GM12878 (cell line): ENCODE measurements around the gene CLASP1. TPM values are rescaled to one million over a fixed set of nuclear protein-coding genes. Genes with fewer than 3 reads are reported as not detected.

Experiments used
- ATAC-seq: fragments of 200-7000 bp; cut with Tn5 transposase; 3 replicates; pipeline ENCODE4 v1.9.1; 2020; ENCODE audit warnings: mild to moderate bottlenecking, moderate library complexity
- BruUV-seq: library from RNA; stranded (reverse); fragments of 400-500 nt; replicated peaks from 2 replicates; lab custom pipeline; 2021; lab: Mats Ljungman, UMichigan
- CTCF ChIA-PET: fragments of 300-600 bp; sonication (Branson Sonifier 250); formaldehyde crosslinking; extraction: SDS; loops from one replicate; lab custom pipeline; 2021; ENCODE audit warnings: inconsistent platforms; lab: Yijun Ruan, JAX
- POLR2A ChIA-PET: fragments of 350-600 bp; formaldehyde crosslinking; extraction: SDS; loops from one replicate; lab custom pipeline; 2021; ENCODE audit warnings: inconsistent platforms; lab: Charles Lee
- RAD21 ChIA-PET: fragments of 300-600 bp; sonication (Branson Sonifier 250); formaldehyde crosslinking; loops from one replicate; lab custom pipeline; 2023; ENCODE audit warnings: antibody characterized with exemption; ENCODE audit not compliant: unreplicated experiment; lab: Charles Lee
- SMC1A ChIA-PET: fragments of 300-600 bp; sonication (Branson Sonifier 250); formaldehyde crosslinking; loops from one replicate; lab custom pipeline; 2023; ENCODE audit not compliant: unreplicated experiment, uncharacterized antibody; lab: Charles Lee
- DNase-seq: peaks from one replicate; pipeline ENCODE4 v3.0.0-alpha.2; 2011; ENCODE audit warnings: low read depth, low spot score
- FAIRE-seq: peaks from 3 replicates; lab custom pipeline; 2011; peaks lifted over from hg19 to GRCh38; lab: Jason Lieb, UNC
- H2AFZ ChIP-seq: 2 replicates; pipeline ENCODE4 v1.6.0; 2011; ENCODE audit warnings: low read depth, low read length, control low read depth; ENCODE audit not compliant: control insufficient read depth
- H3K27ac ChIP-seq: 2 replicates; pipeline ENCODE4 v1.5.1; 2011; ENCODE audit warnings: control low read depth; ENCODE audit not compliant: control insufficient read depth, insufficient read depth
- H3K27me3 ChIP-seq, 2 experiments: replicated peaks in 1 of 2; 2 replicates each; pipeline versions ENCODE4 v1.6.0 to v1.6.1; 2011; ENCODE audit warnings: low read length in 1 of 2; ENCODE audit not compliant: control insufficient read depth in 2 of 2, insufficient read depth in 2 of 2
- H3K36me3 ChIP-seq, 2 experiments: 2 replicates each; pipeline ENCODE4 v1.5.1; 2011; ENCODE audit warnings: low read length in 1 of 2; ENCODE audit not compliant: control insufficient read depth in 2 of 2, insufficient read depth in 2 of 2
- H3K4me1 ChIP-seq: 2 replicates; pipeline ENCODE4 v1.6.1; 2011; ENCODE audit warnings: mild to moderate bottlenecking, low read length, moderate library complexity, mixed read lengths; ENCODE audit not compliant: control insufficient read depth, insufficient read depth
- H3K4me2 ChIP-seq: 2 replicates; pipeline ENCODE4 v1.6.0; 2011; ENCODE audit warnings: control low read depth; ENCODE audit not compliant: control insufficient read depth, insufficient read depth
- H3K4me3 ChIP-seq: fragments of 200-600 bp; sonication (generic); 2 replicates; pipeline ENCODE4 v1.5.1; 2016
- H3K79me2 ChIP-seq: 2 replicates; pipeline ENCODE4 v1.6.0; 2011; ENCODE audit warnings: low read length; ENCODE audit not compliant: control insufficient read depth, insufficient read depth
- H3K9ac ChIP-seq: 2 replicates; pipeline ENCODE4 v1.8.0; 2011; ENCODE audit warnings: low read length, control low read depth, mixed read lengths; ENCODE audit not compliant: control insufficient read depth, insufficient read depth
- H3K9me3 ChIP-seq: replicated peaks from 3 replicates; pipeline ENCODE4 v1.5.1; 2011; ENCODE audit warnings: mild to moderate bottlenecking, low read length; ENCODE audit not compliant: control insufficient read depth, insufficient read depth
- H4K20me1 ChIP-seq: 2 replicates; pipeline ENCODE4 v1.6.0; 2011; ENCODE audit not compliant: control insufficient read depth, insufficient read depth
- CREB1 ChIP-seq: IDR thresholded peaks from 2 replicates; pipeline ENCODE4 v1.6.1; 2012; ENCODE audit warnings: low read depth, mild to moderate bottlenecking, inconsistent platforms
- ESRRA ChIP-seq: IDR thresholded peaks from 2 replicates; pipeline ENCODE4 v1.6.1; 2012; ENCODE audit warnings: mild to moderate bottlenecking, low read length, improper control_type of control experiment
- ETV6 ChIP-seq, 2 experiments: fragments of 450-650 bp in 1 of 2; IDR thresholded peaks in 1 of 2; conservative IDR thresholded peaks in 1 of 2; 2 replicates each; pipeline ENCODE4 v1.6.1; 2014; ENCODE audit warnings: antibody characterized with exemption in 1 of 2, borderline replicate concordance in 1 of 2, low read depth in 1 of 2, mild to moderate bottlenecking in 1 of 2, moderate library complexity in 1 of 2
- MXI1 ChIP-seq: fragments of 150-350 bp; IDR thresholded peaks from 2 replicates; pipeline ENCODE4 v1.6.1; 2011; ENCODE audit warnings: low read depth, mild to moderate bottlenecking, inconsistent platforms, low read length, improper control_type of control experiment
- MYB ChIP-seq: fragments of 150-350 bp; IDR thresholded peaks from 2 replicates; pipeline ENCODE4 v1.6.1; 2014; ENCODE audit warnings: mild to moderate bottlenecking, low read depth, low read length, borderline replicate concordance
- PAX8 ChIP-seq: fragments of 450-650 bp; IDR thresholded peaks from 2 replicates; pipeline ENCODE4 v1.6.1; 2017; ENCODE audit warnings: mild to moderate bottlenecking, moderate library complexity
- SMARCA5 ChIP-seq: fragments of 450-650 bp; IDR thresholded peaks from 2 replicates; pipeline ENCODE4 v1.6.1; 2017; ENCODE audit warnings: mild to moderate bottlenecking
- TCF7 ChIP-seq: IDR thresholded peaks from 2 replicates; pipeline ENCODE4 v1.6.1; 2014; ENCODE audit warnings: antibody characterized with exemption, borderline replicate concordance
- ZSCAN29 ChIP-seq: fragments of 450-650 bp; IDR thresholded peaks from 2 replicates; pipeline ENCODE4 v1.6.1; 2017; ENCODE audit warnings: mild to moderate bottlenecking, moderate library complexity
- WGBS: methylation state at CpG from one replicate; pipeline ENCODE4 v1.1.6; 2016; ENCODE audit warnings: low lambda C conversion rate; ENCODE audit not compliant: insufficient replicate concordance, insufficient coverage; ENCODE audit errors: missing lambda C conversion rate; 5-methylcytosine and 5-hydroxymethylcytosine counted together
- in situ Hi-C: fragments of 300-500 bp; cut with MboI; formaldehyde crosslinking; loops from 9 replicates; pipeline ENCODE4 v1.14.3; 2018; ENCODE audit warnings: mixed read lengths
- intact Hi-C: fragments of 100-400 bp; cut with micrococcal nuclease; formaldehyde crosslinking; loops from one replicate; pipeline ENCODE4 v1.14.2; 2022; ENCODE audit not compliant: unreplicated experiment
- polyA plus RNA-seq, 11 experiments: library from polyadenylated mRNA; depleted of rRNA in 4 of 11; unstranded in 6 of 11; stranded (reverse) in 5 of 11; fragments of >200 nt; fragmentation: Nextera tagmentation in 4 of 11; fragmentation: Illumina TruSeq in 1 of 11; extraction: Ambion mirVana in 4 of 11; extraction: Trizol in 1 of 11; gene quantifications; 1 replicate in 1 of 11; 2 replicates in 10 of 11; pipeline versions ENCODE4 v1.2.1 to v1.2.3, GENCODE V29; 2011 to 2016; ENCODE audit warnings: inconsistent platforms in 2 of 11, missing spikeins in 2 of 11, low read depth in 1 of 11
- total RNA-seq, 4 experiments: library from RNA; depleted of rRNA in 3 of 4; stranded (reverse); fragments of >200 nt in 3 of 4; fragmentation: Illumina TruSeq in 1 of 4; extraction: Trizol in 1 of 4; gene quantifications; 2 replicates each; pipeline versions ENCODE4 v1.2.1 to v1.2.3, GENCODE V29; 2013 to 2021
- TF ChIP-seq, protein P1 (sequence below): fragments of 150-350 bp; IDR thresholded peaks from 2 replicates; pipeline ENCODE4 v1.6.1; 2016; ENCODE audit warnings: low read depth, low read length
- TF ChIP-seq, protein P2 (sequence below): fragments of 450-650 bp; IDR thresholded peaks from 2 replicates; pipeline ENCODE4 v1.6.1; 2018; ENCODE audit warnings: borderline replicate concordance, mild to moderate bottlenecking; ENCODE audit not compliant: partially characterized antibody

The CLASP1 gene
- total and polyA plus RNA-seq, 10 of the 15 experiments (the other 5 are each of a cell fraction or from before 2014, with no cell fraction given) = 1.4 to 62.4 (median 32.9) TPM

DNA sequence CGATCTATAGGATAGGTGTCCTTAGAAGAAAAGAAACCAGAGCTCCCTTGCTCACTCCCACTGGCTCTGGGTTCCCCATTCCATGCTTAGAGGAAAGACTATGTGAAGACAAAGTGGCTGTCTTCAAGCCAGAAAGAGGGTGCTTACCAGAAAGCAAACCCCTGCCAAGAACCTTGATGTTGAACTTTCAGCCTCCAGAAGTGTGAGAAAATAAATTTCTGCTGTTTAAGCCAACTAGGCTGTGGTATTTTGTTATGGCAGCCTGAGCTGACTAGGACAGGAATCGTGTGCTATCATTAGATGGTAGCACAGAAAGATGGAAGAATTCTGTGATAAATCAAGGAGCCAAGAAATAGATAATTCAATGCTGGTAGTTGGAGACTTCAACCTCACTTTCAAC is 344.3 kb downstream of the CLASP1 start:
- H3K4me2 ChIP-seq = no peak overlapping the region
- no peaks in the 10 kb centered on the region for H3K9me3 ChIP-seq
- no peak for ATAC-seq
- DNase-seq = no peak
- no TSS peak for BruUV-seq
- intact Hi-C loops = no loop called here
- TF ChIP-seq ETV6 (conservative IDR thresholded peaks at IDR 0.05 in 1 of 2, IDR thresholded peaks at IDR 0.05 in 1 of 2; ENCODE audit: borderline replicate concordance in 1 of 2, low read depth in 1 of 2) (no peak), TCF7 (no peak), MYB (no peak), CREB1 (no peak), PAX8 (no peak), MXI1 (no peak), ZSCAN29 (no peak), ESRRA (no peak), SMARCA5 (no peak)
- TF ChIP-seq, protein P1, sequence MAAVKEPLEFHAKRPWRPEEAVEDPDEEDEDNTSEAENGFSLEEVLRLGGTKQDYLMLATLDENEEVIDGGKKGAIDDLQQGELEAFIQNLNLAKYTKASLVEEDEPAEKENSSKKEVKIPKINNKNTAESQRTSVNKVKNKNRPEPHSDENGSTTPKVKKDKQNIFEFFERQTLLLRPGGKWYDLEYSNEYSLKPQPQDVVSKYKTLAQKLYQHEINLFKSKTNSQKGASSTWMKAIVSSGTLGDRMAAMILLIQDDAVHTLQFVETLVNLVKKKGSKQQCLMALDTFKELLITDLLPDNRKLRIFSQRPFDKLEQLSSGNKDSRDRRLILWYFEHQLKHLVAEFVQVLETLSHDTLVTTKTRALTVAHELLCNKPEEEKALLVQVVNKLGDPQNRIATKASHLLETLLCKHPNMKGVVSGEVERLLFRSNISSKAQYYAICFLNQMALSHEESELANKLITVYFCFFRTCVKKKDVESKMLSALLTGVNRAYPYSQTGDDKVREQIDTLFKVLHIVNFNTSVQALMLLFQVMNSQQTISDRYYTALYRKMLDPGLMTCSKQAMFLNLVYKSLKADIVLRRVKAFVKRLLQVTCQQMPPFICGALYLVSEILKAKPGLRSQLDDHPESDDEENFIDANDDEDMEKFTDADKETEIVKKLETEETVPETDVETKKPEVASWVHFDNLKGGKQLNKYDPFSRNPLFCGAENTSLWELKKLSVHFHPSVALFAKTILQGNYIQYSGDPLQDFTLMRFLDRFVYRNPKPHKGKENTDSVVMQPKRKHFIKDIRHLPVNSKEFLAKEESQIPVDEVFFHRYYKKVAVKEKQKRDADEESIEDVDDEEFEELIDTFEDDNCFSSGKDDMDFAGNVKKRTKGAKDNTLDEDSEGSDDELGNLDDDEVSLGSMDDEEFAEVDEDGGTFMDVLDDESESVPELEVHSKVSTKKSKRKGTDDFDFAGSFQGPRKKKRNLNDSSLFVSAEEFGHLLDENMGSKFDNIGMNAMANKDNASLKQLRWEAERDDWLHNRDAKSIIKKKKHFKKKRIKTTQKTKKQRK = no peak
- TF ChIP-seq, protein P2, sequence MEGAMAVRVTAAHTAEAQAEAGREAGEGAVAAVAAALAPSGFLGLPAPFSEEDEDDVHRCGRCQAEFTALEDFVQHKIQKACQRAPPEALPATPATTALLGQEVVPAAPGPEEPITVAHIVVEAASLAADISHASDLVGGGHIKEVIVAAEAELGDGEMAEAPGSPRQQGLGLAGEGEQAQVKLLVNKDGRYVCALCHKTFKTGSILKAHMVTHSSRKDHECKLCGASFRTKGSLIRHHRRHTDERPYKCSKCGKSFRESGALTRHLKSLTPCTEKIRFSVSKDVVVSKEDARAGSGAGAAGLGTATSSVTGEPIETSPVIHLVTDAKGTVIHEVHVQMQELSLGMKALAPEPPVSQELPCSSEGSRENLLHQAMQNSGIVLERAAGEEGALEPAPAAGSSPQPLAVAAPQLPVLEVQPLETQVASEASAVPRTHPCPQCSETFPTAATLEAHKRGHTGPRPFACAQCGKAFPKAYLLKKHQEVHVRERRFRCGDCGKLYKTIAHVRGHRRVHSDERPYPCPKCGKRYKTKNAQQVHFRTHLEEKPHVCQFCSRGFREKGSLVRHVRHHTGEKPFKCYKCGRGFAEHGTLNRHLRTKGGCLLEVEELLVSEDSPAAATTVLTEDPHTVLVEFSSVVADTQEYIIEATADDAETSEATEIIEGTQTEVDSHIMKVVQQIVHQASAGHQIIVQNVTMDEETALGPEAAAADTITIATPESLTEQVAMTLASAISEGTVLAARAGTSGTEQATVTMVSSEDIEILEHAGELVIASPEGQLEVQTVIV = no peak
- FAIRE-seq = no peak
- no peak overlapping the region for H3K27ac ChIP-seq
- in situ Hi-C loops = no loop called here
- SMC1A ChIA-PET = no interaction called here
- no peaks in the 10 kb centered on the region for H3K4me1 ChIP-seq
- H3K27me3 ChIP-seq = peaks cover 0 to 2% of the 10 kb centered on the region in 2 experiments; a peak in 1 of 4 replicates
- H3K36me3 ChIP-seq = no peaks in the 10 kb centered on the region
- H2AFZ ChIP-seq = no peak overlapping the region
- CTCF ChIA-PET = no interaction called here
- H4K20me1 ChIP-seq = no peaks in the 10 kb centered on the region
- POLR2A ChIA-PET = no interaction called here
- H3K79me2 ChIP-seq = no peaks in the 10 kb centered on the region
- no peak overlapping the region for H3K9ac ChIP-seq
- RAD21 ChIA-PET = no interaction called here
- WGBS = 11% methylated on average over 2 of the region's 2 CpGs
- no peak overlapping the region for H3K4me3 ChIP-seq
